ENCODE results near the gene THRB.

Gene THRB

GRCh38 chr3:24375947-24376384, 118.7 kb downstream of the THRB start:
- Histone ChIP-seq H3K9ac (ENCODE audit: insufficient read length, low read depth) (no peak overlapping the region), H3K4me1 (ENCODE audit: insufficient read depth, insufficient read length) (no peaks in the 10 kb centered on the region), H3K9me3 (ENCODE audit: insufficient read depth, low read length) (no peaks in the 10 kb centered on the region), H3K36me3 (ENCODE audit: insufficient read depth, insufficient read length, low read length) (no peaks in the 10 kb centered on the region), H3K4me3 (ENCODE audit: insufficient read length, low read depth) (no peak overlapping the region), H3K27me3 (ENCODE audit: insufficient read depth, insufficient read length) (no peaks in the 10 kb centered on the region)
- no peak for TF ChIP-seq SUZ12 (IDR thresholded peaks at IDR 0.05; ENCODE audit: extremely low read depth, insufficient read depth, insufficient read length)
- no peak for TF ChIP-seq YY1 (IDR thresholded peaks at IDR 0.05; ENCODE audit: insufficient read depth, insufficient read length)
- TF ChIP-seq ZNF274 (IDR thresholded peaks at IDR 0.05; ENCODE audit: low read depth, low read length): no peak
- no peak for DNase-seq (ENCODE audit: low read depth, low spot score)

- no peaks in the 10 kb centered on the region for H3K4me1 ChIP-seq (ENCODE audit: insufficient read depth, insufficient read length)
- no peaks in the 10 kb centered on the region for H3K27me3 ChIP-seq (ENCODE audit: insufficient read depth, insufficient read length)
- no peak overlapping the region for H3K9ac ChIP-seq (ENCODE audit: insufficient read length, low read depth)
- TF ChIP-seq ZNF274 (IDR thresholded peaks at IDR 0.05; ENCODE audit: low read depth, low read length) (no peak), SUZ12 (IDR thresholded peaks at IDR 0.05; ENCODE audit: extremely low read depth, insufficient read depth, insufficient read length) (no peak), YY1 (IDR thresholded peaks at IDR 0.05; ENCODE audit: insufficient read depth, insufficient read length) (no peak)
- H3K9me3 ChIP-seq (ENCODE audit: insufficient read depth, low read length): no peaks in the 10 kb centered on the region
- no peak for DNase-seq (ENCODE audit: low read depth, low spot score)
- no peak overlapping the region for H3K4me3 ChIP-seq (ENCODE audit: insufficient read length, low read depth)
- H3K36me3 ChIP-seq (ENCODE audit: insufficient read depth, insufficient read length, low read length): no peaks in the 10 kb centered on the region
Observed at GRCh38 chr3:24374801-24375200, 119.8 kb downstream of the THRB start.

- H3K9me3 ChIP-seq (ENCODE audit: insufficient read depth, low read length): no peaks in the 10 kb centered on the region
- DNase-seq (ENCODE audit: low read depth, low spot score): no peak
- no peak overlapping the region for H3K9ac ChIP-seq (ENCODE audit: insufficient read length, low read depth)
- H3K36me3 ChIP-seq (ENCODE audit: insufficient read depth, insufficient read length, low read length): no peaks in the 10 kb centered on the region
- no peak for TF ChIP-seq SUZ12 (IDR thresholded peaks at IDR 0.05; ENCODE audit: extremely low read depth, insufficient read depth, insufficient read length)
- no peak for TF ChIP-seq ZNF274 (IDR thresholded peaks at IDR 0.05; ENCODE audit: low read depth, low read length)
- no peak for TF ChIP-seq YY1 (IDR thresholded peaks at IDR 0.05; ENCODE audit: insufficient read depth, insufficient read length)
- H3K4me1 ChIP-seq (ENCODE audit: insufficient read depth, insufficient read length): no peaks in the 10 kb centered on the region
- H3K27me3 ChIP-seq (ENCODE audit: insufficient read depth, insufficient read length): no peaks in the 10 kb centered on the region
- H3K4me3 ChIP-seq (ENCODE audit: insufficient read length, low read depth): no peak overlapping the region
Observed at GRCh38 chr3:24373198-24373959, 121.3 kb downstream of the THRB start.

GRCh38 chr3:24372559-24373197, 122.0 kb downstream of the THRB start:
- TF ChIP-seq SUZ12 (IDR thresholded peaks at IDR 0.05; ENCODE audit: extremely low read depth, insufficient read depth, insufficient read length) (no peak), YY1 (IDR thresholded peaks at IDR 0.05; ENCODE audit: insufficient read depth, insufficient read length) (no peak), ZNF274 (IDR thresholded peaks at IDR 0.05; ENCODE audit: low read depth, low read length) (no peak)
- Histone ChIP-seq H3K36me3 (ENCODE audit: insufficient read depth, insufficient read length, low read length) (no peaks in the 10 kb centered on the region), H3K4me3 (ENCODE audit: insufficient read length, low read depth) (no peak overlapping the region), H3K27me3 (ENCODE audit: insufficient read depth, insufficient read length) (no peaks in the 10 kb centered on the region), H3K4me1 (ENCODE audit: insufficient read depth, insufficient read length) (no peaks in the 10 kb centered on the region), H3K9ac (ENCODE audit: insufficient read length, low read depth) (no peak overlapping the region), H3K9me3 (ENCODE audit: insufficient read depth, low read length) (no peaks in the 10 kb centered on the region)
- no peak for DNase-seq (ENCODE audit: low read depth, low spot score)

GRCh38 chr3:24370352-24371090, 124.1 kb downstream of the THRB start:
- no peaks in the 10 kb centered on the region for H3K36me3 ChIP-seq (ENCODE audit: insufficient read depth, insufficient read length, low read length)
- TF ChIP-seq YY1 (IDR thresholded peaks at IDR 0.05; ENCODE audit: insufficient read depth, insufficient read length) (no peak), ZNF274 (IDR thresholded peaks at IDR 0.05; ENCODE audit: low read depth, low read length) (no peak)
- H3K4me1 ChIP-seq (ENCODE audit: insufficient read depth, insufficient read length): no peaks in the 10 kb centered on the region
- no peak overlapping the region for H3K9ac ChIP-seq (ENCODE audit: insufficient read length, low read depth)
- no peak overlapping the region for H3K4me3 ChIP-seq (ENCODE audit: insufficient read length, low read depth)
- no peaks in the 10 kb centered on the region for H3K9me3 ChIP-seq (ENCODE audit: insufficient read depth, low read length)
- no peaks in the 10 kb centered on the region for H3K27me3 ChIP-seq (ENCODE audit: insufficient read depth, insufficient read length)
- DNase-seq (ENCODE audit: low read depth, low spot score): no peak

GRCh38 chr3:24368605-24369004, 126.0 kb downstream of the THRB start:
- Histone ChIP-seq H3K9ac (ENCODE audit: insufficient read length, low read depth) (no peak overlapping the region), H3K4me3 (ENCODE audit: insufficient read length, low read depth) (no peak overlapping the region), H3K36me3 (ENCODE audit: insufficient read depth, insufficient read length, low read length) (no peaks in the 10 kb centered on the region), H3K9me3 (ENCODE audit: insufficient read depth, low read length) (no peaks in the 10 kb centered on the region), H3K27me3 (ENCODE audit: insufficient read depth, insufficient read length) (no peaks in the 10 kb centered on the region), H3K4me1 (ENCODE audit: insufficient read depth, insufficient read length) (no peaks in the 10 kb centered on the region)
- no peak for TF ChIP-seq ZNF274 (IDR thresholded peaks at IDR 0.05; ENCODE audit: low read depth, low read length)
- no peak for TF ChIP-seq YY1 (IDR thresholded peaks at IDR 0.05; ENCODE audit: insufficient read depth, insufficient read length)
- TF ChIP-seq SUZ12 (IDR thresholded peaks at IDR 0.05; ENCODE audit: extremely low read depth, insufficient read depth, insufficient read length): no peak
- no peak for DNase-seq (ENCODE audit: low read depth, low spot score)

Data from NT2/D1 (cell line).